GM23338 (cell line): ENCODE results near the gene KIF2C.
"Not testable (repeated sequence)": the region's sequence is repeated elsewhere in the genome, so short reads cannot be mapped to it uniquely, and the experiment has no call there.

Source experiments
- EZH2 ChIP-seq: fragments of 200-600 bp; sonication (generic); IDR thresholded peaks from one replicate; pipeline ENCODE4 v1.8.0; 2017; ENCODE audit warnings: antibody characterized with exemption, mild to moderate bottlenecking, low read depth; ENCODE audit not compliant: unreplicated experiment
- EZH2phosphoT487 ChIP-seq: fragments of 200-600 bp; sonication (generic); IDR thresholded peaks from one replicate; pipeline ENCODE4 v1.8.1; 2018; ENCODE audit warnings: antibody characterized with exemption; ENCODE audit not compliant: unreplicated experiment
- JUNB ChIP-seq: IDR thresholded peaks from one replicate; pipeline ENCODE4 v1.6.1; 2016; ENCODE audit warnings: antibody characterized with exemption; ENCODE audit not compliant: unreplicated experiment
- POLR2AphosphoS5 ChIP-seq: IDR thresholded peaks from 2 replicates; pipeline ENCODE4 v1.6.1; 2016; ENCODE audit warnings: antibody characterized with exemption, low read depth
- TF ChIP-seq, protein P1 (sequence below), 2 experiments: fragments of 200-600 bp in 1 of 2; sonication (generic) in 1 of 2; conservative IDR thresholded peaks; 2 replicates each; pipeline versions ENCODE4 v1.5.1 to v1.6.1; 2016 to 2017; ENCODE audit warnings: antibody characterized with exemption in 2 of 2, low read depth in 2 of 2, mild to moderate bottlenecking in 2 of 2, moderate library complexity in 1 of 2
- TF ChIP-seq, protein P2 (sequence below): IDR thresholded peaks from one replicate; pipeline ENCODE4 v1.6.1; 2018; ENCODE audit warnings: antibody characterized with exemption; ENCODE audit not compliant: unreplicated experiment

DNA sequence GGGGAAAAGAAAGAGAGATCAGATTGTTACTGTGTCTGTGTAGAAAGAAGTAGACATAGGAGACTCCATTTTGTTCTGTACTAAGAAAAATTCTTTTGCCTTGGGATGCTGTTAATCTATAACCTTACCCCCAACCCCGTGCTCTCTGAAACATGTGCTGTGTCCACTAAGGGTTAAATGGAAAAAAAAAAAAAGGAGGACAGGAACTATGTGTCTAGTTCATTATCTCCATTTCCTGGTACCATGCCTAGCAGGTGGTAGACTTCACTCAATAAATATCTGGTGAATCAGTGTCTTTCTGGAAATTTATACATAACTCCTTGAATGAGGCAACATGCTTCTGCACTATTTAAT, 707 bp upstream of the KIF2C start:
- TF ChIP-seq, protein P1, sequence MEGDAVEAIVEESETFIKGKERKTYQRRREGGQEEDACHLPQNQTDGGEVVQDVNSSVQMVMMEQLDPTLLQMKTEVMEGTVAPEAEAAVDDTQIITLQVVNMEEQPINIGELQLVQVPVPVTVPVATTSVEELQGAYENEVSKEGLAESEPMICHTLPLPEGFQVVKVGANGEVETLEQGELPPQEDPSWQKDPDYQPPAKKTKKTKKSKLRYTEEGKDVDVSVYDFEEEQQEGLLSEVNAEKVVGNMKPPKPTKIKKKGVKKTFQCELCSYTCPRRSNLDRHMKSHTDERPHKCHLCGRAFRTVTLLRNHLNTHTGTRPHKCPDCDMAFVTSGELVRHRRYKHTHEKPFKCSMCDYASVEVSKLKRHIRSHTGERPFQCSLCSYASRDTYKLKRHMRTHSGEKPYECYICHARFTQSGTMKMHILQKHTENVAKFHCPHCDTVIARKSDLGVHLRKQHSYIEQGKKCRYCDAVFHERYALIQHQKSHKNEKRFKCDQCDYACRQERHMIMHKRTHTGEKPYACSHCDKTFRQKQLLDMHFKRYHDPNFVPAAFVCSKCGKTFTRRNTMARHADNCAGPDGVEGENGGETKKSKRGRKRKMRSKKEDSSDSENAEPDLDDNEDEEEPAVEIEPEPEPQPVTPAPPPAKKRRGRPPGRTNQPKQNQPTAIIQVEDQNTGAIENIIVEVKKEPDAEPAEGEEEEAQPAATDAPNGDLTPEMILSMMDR (conservative IDR thresholded peaks at IDR 0.05; ENCODE audit: low read depth in 2 of 2): not testable (repeated sequence)
- TF ChIP-seq EZH2phosphoT487, POLR2AphosphoS5, JUNB, EZH2: not testable (repeated sequence)
- TF ChIP-seq, protein P2, sequence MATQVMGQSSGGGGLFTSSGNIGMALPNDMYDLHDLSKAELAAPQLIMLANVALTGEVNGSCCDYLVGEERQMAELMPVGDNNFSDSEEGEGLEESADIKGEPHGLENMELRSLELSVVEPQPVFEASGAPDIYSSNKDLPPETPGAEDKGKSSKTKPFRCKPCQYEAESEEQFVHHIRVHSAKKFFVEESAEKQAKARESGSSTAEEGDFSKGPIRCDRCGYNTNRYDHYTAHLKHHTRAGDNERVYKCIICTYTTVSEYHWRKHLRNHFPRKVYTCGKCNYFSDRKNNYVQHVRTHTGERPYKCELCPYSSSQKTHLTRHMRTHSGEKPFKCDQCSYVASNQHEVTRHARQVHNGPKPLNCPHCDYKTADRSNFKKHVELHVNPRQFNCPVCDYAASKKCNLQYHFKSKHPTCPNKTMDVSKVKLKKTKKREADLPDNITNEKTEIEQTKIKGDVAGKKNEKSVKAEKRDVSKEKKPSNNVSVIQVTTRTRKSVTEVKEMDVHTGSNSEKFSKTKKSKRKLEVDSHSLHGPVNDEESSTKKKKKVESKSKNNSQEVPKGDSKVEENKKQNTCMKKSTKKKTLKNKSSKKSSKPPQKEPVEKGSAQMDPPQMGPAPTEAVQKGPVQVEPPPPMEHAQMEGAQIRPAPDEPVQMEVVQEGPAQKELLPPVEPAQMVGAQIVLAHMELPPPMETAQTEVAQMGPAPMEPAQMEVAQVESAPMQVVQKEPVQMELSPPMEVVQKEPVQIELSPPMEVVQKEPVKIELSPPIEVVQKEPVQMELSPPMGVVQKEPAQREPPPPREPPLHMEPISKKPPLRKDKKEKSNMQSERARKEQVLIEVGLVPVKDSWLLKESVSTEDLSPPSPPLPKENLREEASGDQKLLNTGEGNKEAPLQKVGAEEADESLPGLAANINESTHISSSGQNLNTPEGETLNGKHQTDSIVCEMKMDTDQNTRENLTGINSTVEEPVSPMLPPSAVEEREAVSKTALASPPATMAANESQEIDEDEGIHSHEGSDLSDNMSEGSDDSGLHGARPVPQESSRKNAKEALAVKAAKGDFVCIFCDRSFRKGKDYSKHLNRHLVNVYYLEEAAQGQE: not testable (repeated sequence)
